H1 (cell line): ENCODE data around the gene KCNC3. TPM values are rescaled to one million over a fixed set of nuclear protein-coding genes. Genes with fewer than 3 reads are reported as not detected.

Experiments used
- CTCF ChIA-PET: fragments of 300-600 bp; sonication (Branson Sonifier 250); formaldehyde crosslinking; loops from one replicate; lab custom pipeline; 2021; ENCODE audit not compliant: partially characterized antibody; lab: Charles Lee
- POLR2A ChIA-PET: fragments of 300-600 bp; sonication (Branson Sonifier 250); formaldehyde crosslinking; loops from one replicate; lab custom pipeline; 2021; ENCODE audit warnings: inconsistent platforms; ENCODE audit not compliant: partially characterized antibody; lab: Charles Lee
- DNase-seq, 2 experiments: peaks; one replicate each; pipeline versions ENCODE4 v3.0.0 to v3.0.0-alpha.2; 2010 to 2022; ENCODE audit warnings: low spot score in 2 of 2, low read depth in 1 of 2, mixed read lengths in 1 of 2
- FAIRE-seq: peaks from 2 replicates; lab custom pipeline; 2011; peaks lifted over from hg19 to GRCh38; lab: Jason Lieb, UNC
- H2AFZ ChIP-seq: 2 replicates; pipeline ENCODE4 v1.8.1; 2012; ENCODE audit warnings: low read length, inconsistent platforms
- H2AK5ac ChIP-seq: 2 replicates; pipeline ENCODE4 v1.6.1; 2013; ENCODE audit warnings: low read depth, low read length
- H2BK120ac ChIP-seq: replicated peaks from 2 replicates; pipeline ENCODE3; 2013; ENCODE audit warnings: low read depth, low read length, inconsistent platforms
- H2BK12ac ChIP-seq: 2 replicates; pipeline ENCODE4 v1.6.1; 2013; ENCODE audit warnings: low read depth, low read length
- H2BK15ac ChIP-seq: 2 replicates; pipeline ENCODE4 v1.6.1; 2013; ENCODE audit warnings: low read length
- H2BK20ac ChIP-seq: 2 replicates; pipeline ENCODE4 v1.6.1; 2013; ENCODE audit warnings: low read length
- H2BK5ac ChIP-seq: 2 replicates; pipeline ENCODE4 v1.6.1; 2013; ENCODE audit warnings: low read depth, low read length
- H3K14ac ChIP-seq: 2 replicates; pipeline ENCODE4 v1.6.1; 2013; ENCODE audit warnings: inconsistent platforms; ENCODE audit not compliant: insufficient read length
- H3K18ac ChIP-seq: 2 replicates; pipeline ENCODE4 v1.6.1; 2013; ENCODE audit warnings: low read length; ENCODE audit errors: extremely low read depth
- H3K23ac ChIP-seq: 2 replicates; pipeline ENCODE4 v1.6.1; 2013; ENCODE audit warnings: inconsistent platforms; ENCODE audit not compliant: insufficient read length
- H3K23me2 ChIP-seq: 2 replicates; pipeline ENCODE4 v1.6.1; 2013; ENCODE audit warnings: low read depth, low read length
- H3K27ac ChIP-seq: 2 replicates; pipeline ENCODE4 v1.6.1; 2011; ENCODE audit warnings: low read depth, low read length, inconsistent platforms
- H3K27me3 ChIP-seq, 4 experiments: replicated peaks in 1 of 4; 1 replicate in 1 of 4; 2 replicates in 3 of 4; pipeline versions ENCODE4 v1.6.1 to v1.8.1; 2011 to 2013; ENCODE audit warnings: low read length in 3 of 4, mild to moderate bottlenecking in 3 of 4, inconsistent platforms in 2 of 4, mixed read lengths in 2 of 4, moderate library complexity in 1 of 4; ENCODE audit not compliant: control insufficient read depth in 3 of 4, insufficient read depth in 3 of 4; ENCODE audit errors: extremely low read depth in 1 of 4
- H3K36me3 ChIP-seq, 4 experiments: 2 replicates each; pipeline versions ENCODE4 v1.6.1 to v1.8.1; 2011 to 2013; ENCODE audit warnings: mild to moderate bottlenecking in 4 of 4, low read length in 3 of 4, moderate library complexity in 2 of 4, control low read depth in 1 of 4, inconsistent platforms in 1 of 4; ENCODE audit not compliant: insufficient read depth in 4 of 4, control insufficient read depth in 2 of 4
- H3K4ac ChIP-seq: replicated peaks from 2 replicates; pipeline ENCODE3; 2013; ENCODE audit warnings: low read length, low read depth, mixed read lengths, inconsistent platforms; ENCODE audit not compliant: insufficient read length
- H3K4me1 ChIP-seq, 4 experiments: replicated peaks in 1 of 4; 1 replicate in 1 of 4; 2 replicates in 3 of 4; pipeline versions ENCODE4 v1.6.1 to v1.8.1; 2011 to 2013; ENCODE audit warnings: low read length in 3 of 4, inconsistent platforms in 2 of 4, mixed read lengths in 1 of 4; ENCODE audit not compliant: insufficient read depth in 4 of 4, control insufficient read depth in 3 of 4
- H3K4me2 ChIP-seq, 2 experiments: 2 replicates each; pipeline versions ENCODE4 v1.6.1 to v1.8.1; 2011 to 2013; ENCODE audit warnings: low read depth in 2 of 2, low read length in 2 of 2, control low read depth in 1 of 2, inconsistent platforms in 1 of 2, mild to moderate bottlenecking in 1 of 2; ENCODE audit not compliant: insufficient read depth in 1 of 2
- H3K4me3 ChIP-seq, 4 experiments: fragments of 200-600, 300-600 bp in 1 of 4; sonication (generic), shearing (Covaris generic), sonication (Bioruptor Twin) in 1 of 4; 2 replicates each; pipeline versions ENCODE4 v1.5.1 to v1.8.1; 2011 to 2016; ENCODE audit warnings: low read length in 4 of 4, low read depth in 3 of 4, control low read depth in 2 of 4, inconsistent platforms in 2 of 4, mild to moderate bottlenecking in 2 of 4, mixed read lengths in 1 of 4, moderate library complexity in 1 of 4; ENCODE audit not compliant: insufficient read depth in 2 of 4; ENCODE audit errors: extremely low read depth in 1 of 4
- H3K56ac ChIP-seq: replicated peaks from 2 replicates; pipeline ENCODE3; 2013; ENCODE audit warnings: low read depth, mild to moderate bottlenecking, mixed read lengths, low read length, inconsistent platforms; ENCODE audit not compliant: insufficient read length
- H3K79me1 ChIP-seq: 2 replicates; pipeline ENCODE4 v1.6.1; 2013; ENCODE audit warnings: low read depth, low read length, control low read depth
- H3K79me2 ChIP-seq, 2 experiments: 2 replicates each; pipeline versions ENCODE4 v1.6.1 to v1.8.1; 2012 to 2013; ENCODE audit warnings: low read length in 2 of 2, mild to moderate bottlenecking in 2 of 2, inconsistent platforms in 1 of 2; ENCODE audit not compliant: insufficient read depth in 2 of 2, control insufficient read depth in 1 of 2
- H3K9ac ChIP-seq, 4 experiments: replicated peaks in 1 of 4; 1 replicate in 1 of 4; 2 replicates in 3 of 4; pipeline versions ENCODE4 v1.6.1 to v1.8.1; 2011 to 2013; ENCODE audit warnings: low read depth in 3 of 4, low read length in 3 of 4, control low read depth in 2 of 4, mild to moderate bottlenecking in 2 of 4, moderate library complexity in 2 of 4, inconsistent platforms in 1 of 4; ENCODE audit errors: extremely low read depth in 1 of 4
- H3K9me3 ChIP-seq, 2 experiments: 2 replicates each; pipeline versions ENCODE4 v1.6.1 to v1.8.1; 2012 to 2013; ENCODE audit warnings: mild to moderate bottlenecking in 2 of 2, moderate library complexity in 2 of 2, control low read depth in 1 of 2, inconsistent platforms in 1 of 2, low read depth in 1 of 2, low read length in 1 of 2, mixed read lengths in 1 of 2; ENCODE audit not compliant: insufficient read depth in 2 of 2
- H4K20me1 ChIP-seq, 2 experiments: replicated peaks in 1 of 2; 2 replicates each; pipeline versions ENCODE3 to v1.8.1; 2011 to 2013; ENCODE audit warnings: inconsistent platforms in 2 of 2, low read length in 2 of 2, mild to moderate bottlenecking in 1 of 2; ENCODE audit not compliant: insufficient read depth in 2 of 2, control insufficient read depth in 1 of 2
- H4K5ac ChIP-seq: 2 replicates; pipeline ENCODE4 v1.6.1; 2013; ENCODE audit warnings: low read length, low read depth, mixed read lengths, inconsistent platforms; ENCODE audit not compliant: insufficient read length
- H4K8ac ChIP-seq: 2 replicates; pipeline ENCODE4 v1.8.0; 2013; ENCODE audit warnings: mild to moderate bottlenecking, moderate library complexity, low read length, inconsistent platforms; ENCODE audit not compliant: insufficient read depth; ENCODE audit errors: extremely low read depth
- H4K91ac ChIP-seq: replicated peaks from 2 replicates; pipeline ENCODE3; 2013; ENCODE audit warnings: low read length, mixed read lengths, inconsistent platforms; ENCODE audit not compliant: insufficient read length
- RXRA ChIP-seq: IDR thresholded peaks from 2 replicates; pipeline ENCODE4 v1.6.1; 2011; ENCODE audit warnings: low read depth, mild to moderate bottlenecking, low read length, moderate library complexity; ENCODE audit not compliant: insufficient read depth
- SP4 ChIP-seq: IDR thresholded peaks from 2 replicates; pipeline ENCODE4 v1.6.1; 2012; ENCODE audit warnings: low read length, inconsistent platforms
- WGBS, 2 experiments: shearing (Covaris generic) in 1 of 2; methylation state at CpG; one replicate each; pipeline versions ENCODE4 v1.1.6 to v1.1.7; 2013 to 2015; ENCODE audit warnings: low lambda C conversion rate in 2 of 2, mixed read lengths in 2 of 2, inconsistent platforms in 1 of 2, low coverage in 1 of 2, missing lambda C conversion rate in 1 of 2; ENCODE audit not compliant: insufficient replicate concordance in 2 of 2, insufficient coverage in 1 of 2, insufficient read length in 1 of 2; ENCODE audit errors: extremely low coverage in 1 of 2, missing lambda C conversion rate in 1 of 2; 5-methylcytosine and 5-hydroxymethylcytosine counted together
- polyA plus RNA-seq, 7 experiments: library from polyadenylated mRNA; depleted of rRNA in 3 of 7; stranded (reverse) in 5 of 7; unstranded in 2 of 7; fragments of >200 nt in 5 of 7; fragments of 200-250 nt in 2 of 7; gene quantifications; 1 replicate in 5 of 7; 2 replicates in 1 of 7; 4 replicates in 1 of 7; pipeline versions ENCODE4 v1.2.1 to v1.2.3, GENCODE V29; 2011 to 2013; ENCODE audit warnings: missing spikeins in 2 of 7, mixed read lengths in 2 of 7
- total RNA-seq: library from RNA; stranded (reverse); fragmentation: NEBNext Ultra II Directional; extraction: Animal tissue kit (Norgen Biotek cat#: 25700); gene quantifications from 2 replicates; pipeline ENCODE4 v1.2.1, GENCODE V29; 2021

Gene KCNC3
- total and polyA plus RNA-seq, 2 of the 8 experiments (the other 6 are each of a cell fraction or from before 2014, with no cell fraction given), result 3.9 to 7.2 TPM

GRCh38 chr19:50287331-50287730 is 41.8 kb downstream of the KCNC3 start:
- POLR2A ChIA-PET, result interaction anchor here (1.5 kb wide), 1 partner anchor 15 kb away, joined by 4 read pairs; no protein-coding TSS in a partner anchor
- H3K9ac ChIP-seq, result no peak overlapping the region
- DNase-seq (no peak), FAIRE-seq (no peak)
- no peak overlapping the region for H2BK120ac ChIP-seq
- no peak overlapping the region for H2AK5ac ChIP-seq
- peaks cover 3% of the 10 kb centered on the region; the same call in 1 of the 2 replicates for H3K23me2 ChIP-seq
- H3K4me3 ChIP-seq, result no peak overlapping the region
- H3K36me3 ChIP-seq, result peaks cover 2 to 25% (median 14%) of the 10 kb centered on the region in 4 experiments
- no peaks in the 10 kb centered on the region for H3K79me1 ChIP-seq
- no peak overlapping the region for H2BK5ac ChIP-seq
- WGBS, 2 experiments, result 71% methylated on average over 2 of the region's 2 CpGs; no CpG with 5 or more reads in 1 of the 2 experiments
- H3K23ac ChIP-seq, result no peak overlapping the region
- peaks cover 0 to 4% of the 10 kb centered on the region in 2 experiments for H4K20me1 ChIP-seq
- H2AFZ ChIP-seq, result no peak overlapping the region
- H2BK20ac ChIP-seq, result no peak overlapping the region
- no peak overlapping the region for H4K5ac ChIP-seq
- H3K4me2 ChIP-seq, result no peak overlapping the region
- H3K14ac ChIP-seq, result no peak overlapping the region
- H2BK15ac ChIP-seq, result no peak overlapping the region
- no peak overlapping the region for H3K4ac ChIP-seq
- no peaks in the 10 kb centered on the region for H3K79me2 ChIP-seq
- TF ChIP-seq RXRA (no peak), SP4 (no peak)
- TF ChIP-seq, all 59 proteins: peak for 0
- Histone ChIP-seq H4K8ac (no peak overlapping the region), H3K4me1 (peaks cover 0 to 8% (median 1%) of the 10 kb centered on the region in 4 experiments; a peak in 4 of 7 replicates), H3K18ac (no peak overlapping the region), H3K9me3 (peaks cover 9 to 10% of the 10 kb centered on the region in 2 experiments; a peak in 2 of 4 replicates), H3K56ac (no peak overlapping the region), H2BK12ac (no peak overlapping the region), H3K27me3 (no peaks in the 10 kb centered on the region), H4K91ac (no peak overlapping the region), H3K27ac (no peak overlapping the region)
- CTCF ChIA-PET, result no interaction called here
